Endothelial cell of umbilical vein (primary cell): ENCODE results near the gene FKRP. TPM values are rescaled to one million over a fixed set of nuclear protein-coding genes. Genes with fewer than 3 reads are reported as not detected.

Source experiments
- BruUV-seq: library from RNA; stranded (reverse); fragments of 400-500 nt; replicated peaks from 2 replicates; lab custom pipeline; 2021; lab: Mats Ljungman, UMichigan
- CTCF ChIA-PET: fragments of 300-600, 350-600 bp; sonication (Branson Sonifier 250); formaldehyde crosslinking; loops from one replicate; lab custom pipeline; 2021; ENCODE audit warnings: antibody characterized with exemption, inconsistent platforms; lab: Charles Lee
- POLR2A ChIA-PET: fragments of 300-600, 350-600 bp; sonication (Branson Sonifier 250); formaldehyde crosslinking; loops from one replicate; lab custom pipeline; 2021; ENCODE audit warnings: antibody characterized with exemption, inconsistent platforms; lab: Charles Lee
- DNase-seq: peaks from one replicate; pipeline ENCODE4 v3.0.0-alpha.2; 2011; ENCODE audit warnings: low read depth, low spot score
- FAIRE-seq: peaks from 2 replicates; lab custom pipeline; 2011; peaks lifted over from hg19 to GRCh38; lab: Jason Lieb, UNC
- H2AFZ ChIP-seq: 2 replicates; pipeline ENCODE4 v1.6.0; 2012; ENCODE audit warnings: low read depth, low read length, control low read depth, inconsistent platforms
- H3K27ac ChIP-seq: 2 replicates; pipeline ENCODE4 v1.5.1; 2011; ENCODE audit warnings: low read depth, mild to moderate bottlenecking, control low read depth, low read length, moderate library complexity; ENCODE audit not compliant: insufficient read depth
- H3K27me3 ChIP-seq, 2 experiments: 2 replicates each; pipeline versions ENCODE4 v1.6.0 to v1.6.1; 2011; ENCODE audit warnings: low read length in 2 of 2, mixed read lengths in 1 of 2; ENCODE audit not compliant: control insufficient read depth in 2 of 2, insufficient read depth in 2 of 2
- H3K36me3 ChIP-seq, 2 experiments: 2 replicates in 1 of 2; 3 replicates in 1 of 2; pipeline ENCODE4 v1.5.1; 2011; ENCODE audit warnings: low read length in 2 of 2, mild to moderate bottlenecking in 1 of 2, moderate library complexity in 1 of 2; ENCODE audit not compliant: control insufficient read depth in 2 of 2, insufficient read depth in 2 of 2; ENCODE audit errors: extremely low read depth in 1 of 2
- H3K4me1 ChIP-seq: 3 replicates; pipeline ENCODE4 v1.5.1; 2011; ENCODE audit warnings: mild to moderate bottlenecking, low read length; ENCODE audit not compliant: control insufficient read depth, insufficient read depth; ENCODE audit errors: extremely low read depth
- H3K4me2 ChIP-seq: 2 replicates; pipeline ENCODE4 v1.6.1; 2011; ENCODE audit warnings: low read length, control low read depth, mixed read lengths; ENCODE audit not compliant: insufficient read depth
- H3K4me3 ChIP-seq, 3 experiments: fragments of 200-600 bp in 1 of 3; sonication (generic), shearing (Covaris generic) in 1 of 3; replicated peaks in 1 of 3; 2 replicates each; pipeline ENCODE4 v1.5.1; 2011 to 2016; ENCODE audit warnings: control low read depth in 3 of 3, low read length in 3 of 3, mild to moderate bottlenecking in 2 of 3, inconsistent platforms in 1 of 3, low read depth in 1 of 3, moderate library complexity in 1 of 3; ENCODE audit not compliant: insufficient read depth in 1 of 3
- H3K79me2 ChIP-seq: 2 replicates; pipeline ENCODE4 v1.6.0; 2012; ENCODE audit warnings: low read length, inconsistent platforms; ENCODE audit not compliant: control insufficient read depth, insufficient read depth
- H3K9ac ChIP-seq: replicated peaks from 2 replicates; pipeline ENCODE3; 2011; ENCODE audit warnings: low read length, control low read depth; ENCODE audit not compliant: insufficient read depth; ENCODE audit errors: extremely low read depth
- H3K9me1 ChIP-seq: replicated peaks from 3 replicates; pipeline ENCODE4 v1.6.0; 2011; ENCODE audit warnings: mild to moderate bottlenecking, low read length; ENCODE audit not compliant: control insufficient read depth, insufficient read depth; ENCODE audit errors: extremely low read depth
- H3K9me3 ChIP-seq: replicated peaks from 2 replicates; pipeline ENCODE4 v1.5.1; 2012; ENCODE audit warnings: low read length, inconsistent platforms; ENCODE audit not compliant: control insufficient read depth, insufficient read depth
- H4K20me1 ChIP-seq: replicated peaks from 2 replicates; pipeline ENCODE3; 2011; ENCODE audit warnings: mild to moderate bottlenecking, low read length; ENCODE audit not compliant: control insufficient read depth, insufficient read depth; ENCODE audit errors: extremely low read depth
- EZH2 ChIP-seq: IDR thresholded peaks from 2 replicates; pipeline ENCODE4 v1.6.1; 2012; ENCODE audit warnings: borderline replicate concordance, low read depth, mild to moderate bottlenecking, moderate library complexity, low read length, inconsistent platforms; ENCODE audit not compliant: severe bottlenecking
- FOS ChIP-seq: IDR thresholded peaks from 2 replicates; pipeline ENCODE4 v1.6.1; 2011; ENCODE audit warnings: mild to moderate bottlenecking, low read length, moderate library complexity, borderline replicate concordance; ENCODE audit not compliant: insufficient read depth
- GATA2 ChIP-seq: IDR thresholded peaks from 2 replicates; pipeline ENCODE4 v1.7.0; 2011; ENCODE audit warnings: low read depth, mild to moderate bottlenecking, moderate library complexity, mixed read lengths, low read length; ENCODE audit not compliant: insufficient read length, insufficient read depth
- JUN ChIP-seq: IDR thresholded peaks from 2 replicates; pipeline ENCODE4 v1.6.1; 2011; ENCODE audit warnings: borderline replicate concordance, low read depth; ENCODE audit not compliant: insufficient read length, insufficient read depth
- POLR2AphosphoS5 ChIP-seq: IDR thresholded peaks from 2 replicates; pipeline ENCODE4 v1.6.1; 2012; ENCODE audit warnings: low read depth, mild to moderate bottlenecking, control low read depth, low read length, moderate library complexity; ENCODE audit not compliant: insufficient read depth
- dilution Hi-C: fragments of 300-500 bp; cut with MboI; formaldehyde crosslinking; loops from one replicate; pipeline ENCODE4 v1.15.0; 2019; ENCODE audit warnings: low sequenced_read_pairs; ENCODE audit not compliant: extremely low pct_ligation_motif_present
- intact Hi-C: fragments of 100-400 bp; cut with micrococcal nuclease; formaldehyde crosslinking; loops from one replicate; pipeline ENCODE4 v1.10.0; 2022
- polyA plus RNA-seq, 4 experiments: library from polyadenylated mRNA; depleted of rRNA in 3 of 4; stranded (reverse) in 3 of 4; unstranded in 1 of 4; fragments of >200 nt; gene quantifications; 2 replicates each; pipeline versions ENCODE4 v1.2.1 to v1.2.3, GENCODE V29; 2011 to 2012; ENCODE audit warnings: missing spikeins in 1 of 4
- total RNA-seq: library from RNA; stranded (reverse); gene quantifications from 2 replicates; pipeline ENCODE4 v1.2.3, GENCODE V29; 2021
- TF ChIP-seq, protein P1 (sequence below): IDR thresholded peaks from 2 replicates; pipeline ENCODE4 v1.6.1; 2011; ENCODE audit not compliant: insufficient read depth, insufficient read length
- TF ChIP-seq, protein P2 (sequence below), 2 donors: IDR thresholded peaks; 1 replicate in 1 of 2; 2 replicates in 1 of 2; pipeline ENCODE4 v1.5.1; 2011; ENCODE audit warnings: low read length in 2 of 2, mild to moderate bottlenecking in 2 of 2, moderate library complexity in 2 of 2, control low read depth in 1 of 2, inconsistent platforms in 1 of 2, low read depth in 1 of 2; ENCODE audit not compliant: insufficient read depth in 1 of 2; ENCODE audit errors: extremely low read depth in 1 of 2

FKRP gene
- total and polyA plus RNA-seq, 2 donors (not counting 3 experiments of a cell fraction or from before 2014, with no cell fraction given), result 31.5 to 32.8 TPM

DNA sequence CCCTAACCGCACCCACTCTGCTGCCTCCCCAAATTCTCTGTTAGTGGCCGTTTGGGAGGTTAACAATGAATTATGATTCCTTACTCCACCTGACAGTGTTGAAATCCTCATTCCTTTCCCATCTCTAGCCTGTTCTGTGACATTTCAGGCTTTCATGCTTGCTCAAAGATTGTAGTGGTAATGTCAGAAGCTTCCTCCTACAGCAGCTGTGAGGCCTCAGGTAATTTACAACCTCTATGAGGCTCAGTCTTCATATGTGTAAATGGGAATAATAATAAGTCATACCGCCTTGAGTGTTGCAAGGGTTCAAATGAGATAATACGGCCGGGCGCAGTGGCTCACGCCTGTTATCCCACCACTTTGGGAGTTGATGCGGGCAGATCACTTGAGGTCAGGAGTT lies 43.5 kb downstream of the FKRP start:
- H3K9me1 ChIP-seq, result no peaks in the 10 kb centered on the region
- no peaks in the 10 kb centered on the region for H3K36me3 ChIP-seq
- ChIA-PET CTCF (interaction anchor here (0.8 to 6.7 kb wide), 5 partner anchors 10 to 51 kb away, joined by 3 to 63 read pairs (median 3); no protein-coding TSS in a partner anchor), POLR2A (no interaction called here)
- H3K4me3 ChIP-seq, result no peak overlapping the region
- no TSS peak for BruUV-seq
- no peak overlapping the region for H3K9ac ChIP-seq
- no peak for TF ChIP-seq GATA2
- TF ChIP-seq EZH2, result no peak
- TF ChIP-seq POLR2AphosphoS5, result no peak
- TF ChIP-seq JUN, result no peak
- TF ChIP-seq FOS, result no peak
- TF ChIP-seq, protein P1, sequence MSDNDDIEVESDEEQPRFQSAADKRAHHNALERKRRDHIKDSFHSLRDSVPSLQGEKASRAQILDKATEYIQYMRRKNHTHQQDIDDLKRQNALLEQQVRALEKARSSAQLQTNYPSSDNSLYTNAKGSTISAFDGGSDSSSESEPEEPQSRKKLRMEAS, result no peak
- no peak overlapping the region for H3K27ac ChIP-seq
- H3K4me1 ChIP-seq, result peaks cover 23% of the 10 kb centered on the region
- intact Hi-C loops (loop anchor here (5.0 kb wide), 1 partner anchor 468 kb away; the partner anchor contains the start of gene CCDC9), dilution Hi-C loops (no loop called here)
- no peaks in the 10 kb centered on the region for H3K9me3 ChIP-seq
- peaks cover 40% of the 10 kb centered on the region for H3K79me2 ChIP-seq
- no peak overlapping the region for H2AFZ ChIP-seq
- H3K27me3 ChIP-seq, result no peaks in the 10 kb centered on the region
- no peak for FAIRE-seq
- no peak overlapping the region for H3K4me2 ChIP-seq
- DNase-seq, result no peak
- H4K20me1 ChIP-seq, result no peaks in the 10 kb centered on the region

DNA sequence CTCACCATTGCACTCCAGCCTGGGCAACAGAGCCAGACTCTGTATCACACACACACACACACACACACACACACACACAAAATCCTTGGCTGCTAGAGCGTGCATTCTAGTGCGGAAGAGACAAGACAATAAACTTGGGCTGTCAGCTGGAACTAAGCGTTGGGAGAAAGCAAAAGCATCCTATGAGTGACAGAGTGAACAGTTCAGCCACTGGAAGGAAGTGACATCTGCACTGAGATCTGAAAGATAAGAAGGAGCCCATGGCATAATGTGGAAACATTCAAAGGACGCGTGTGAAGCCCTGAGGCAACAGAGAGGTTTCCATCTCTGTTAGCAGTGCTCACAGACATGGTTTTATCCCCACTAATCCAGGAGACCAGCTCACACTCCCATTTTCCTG lies 46.1 kb downstream of the FKRP start:
- TF ChIP-seq, protein P2, sequence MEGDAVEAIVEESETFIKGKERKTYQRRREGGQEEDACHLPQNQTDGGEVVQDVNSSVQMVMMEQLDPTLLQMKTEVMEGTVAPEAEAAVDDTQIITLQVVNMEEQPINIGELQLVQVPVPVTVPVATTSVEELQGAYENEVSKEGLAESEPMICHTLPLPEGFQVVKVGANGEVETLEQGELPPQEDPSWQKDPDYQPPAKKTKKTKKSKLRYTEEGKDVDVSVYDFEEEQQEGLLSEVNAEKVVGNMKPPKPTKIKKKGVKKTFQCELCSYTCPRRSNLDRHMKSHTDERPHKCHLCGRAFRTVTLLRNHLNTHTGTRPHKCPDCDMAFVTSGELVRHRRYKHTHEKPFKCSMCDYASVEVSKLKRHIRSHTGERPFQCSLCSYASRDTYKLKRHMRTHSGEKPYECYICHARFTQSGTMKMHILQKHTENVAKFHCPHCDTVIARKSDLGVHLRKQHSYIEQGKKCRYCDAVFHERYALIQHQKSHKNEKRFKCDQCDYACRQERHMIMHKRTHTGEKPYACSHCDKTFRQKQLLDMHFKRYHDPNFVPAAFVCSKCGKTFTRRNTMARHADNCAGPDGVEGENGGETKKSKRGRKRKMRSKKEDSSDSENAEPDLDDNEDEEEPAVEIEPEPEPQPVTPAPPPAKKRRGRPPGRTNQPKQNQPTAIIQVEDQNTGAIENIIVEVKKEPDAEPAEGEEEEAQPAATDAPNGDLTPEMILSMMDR (IDR thresholded peaks at IDR 0.05; ENCODE audit: extremely low read depth in 1 of 2, insufficient read depth in 1 of 2, low read depth in 1 of 2, low read length in 2 of 2), result no peak
- peak; percentile 69 for TF ChIP-seq GATA2
- ChIA-PET CTCF (interaction anchor here (1.2 kb wide), 2 partner anchors 37 to 38 kb away, joined by 3 to 4 read pairs; no protein-coding TSS in a partner anchor), POLR2A (no interaction called here)
- no peak for FAIRE-seq
- no peak overlapping the region for H3K27ac ChIP-seq
- H2AFZ ChIP-seq, result no peak overlapping the region
- no peak overlapping the region for H3K4me2 ChIP-seq
- H3K9me3 ChIP-seq, result no peaks in the 10 kb centered on the region
- peaks cover 0 to 2% of the 10 kb centered on the region in 2 experiments for H3K27me3 ChIP-seq
- dilution Hi-C loops, result no loop called here
- peaks cover 14% of the 10 kb centered on the region for H3K79me2 ChIP-seq
- BruUV-seq, result no TSS peak
- H4K20me1 ChIP-seq, result no peaks in the 10 kb centered on the region
- no peaks in the 10 kb centered on the region for H3K36me3 ChIP-seq
- H3K4me1 ChIP-seq, result peaks cover under 1% of the 10 kb centered on the region
- intact Hi-C loops, result no loop called here
- H3K9ac ChIP-seq, result no peak overlapping the region
- no peaks in the 10 kb centered on the region for H3K9me1 ChIP-seq
- no peak for DNase-seq
- no peak overlapping the region for H3K4me3 ChIP-seq
